Non-pigmented ciliary epithelial cell (primary cell): ENCODE data around the gene SNX10.

Experiments
- DNase-seq: peaks from one replicate; pipeline ENCODE4 v3.0.0-alpha.2; 2010; ENCODE audit warnings: low read depth

The SNX10 gene

GRCh38 chr7:26369593-26369992 lies 77.9 kb downstream of the SNX10 start:
- DNase-seq: no peak

- no peak for DNase-seq
These were observed 78.3 kb downstream of the SNX10 start for GRCh38 chr7:26370011-26370410.

GRCh38 chr7:26372249-26372648 lies 80.6 kb downstream of the SNX10 start:
- no peak for DNase-seq

- no peak for DNase-seq
These were observed 81.0 kb downstream of the SNX10 start for GRCh38 chr7:26372704-26373103.

GRCh38 chr7:26374647-26375373 lies 83.1 kb downstream of the SNX10 start:
- DNase-seq: no peak

GRCh38 chr7:26375726-26376174 lies 84.1 kb downstream of the SNX10 start:
- no peak for DNase-seq

- DNase-seq: no peak
These were observed 84.7 kb downstream of the SNX10 start for GRCh38 chr7:26376175-26376917.

- DNase-seq: no peak
These were observed 86.4 kb downstream of the SNX10 start for GRCh38 chr7:26378016-26378415.

- no peak for DNase-seq
These were observed 88.0 kb downstream of the SNX10 start for GRCh38 chr7:26379711-26380110.

- no peak for DNase-seq
These were observed 90.1 kb downstream of the SNX10 start for GRCh38 chr7:26381476-26382353.

- DNase-seq: no peak
These were observed 93.6 kb downstream of the SNX10 start for GRCh38 chr7:26385240-26385639.

- no peak for DNase-seq
These were observed 96.1 kb downstream of the SNX10 start for GRCh38 chr7:26387731-26388130.

- DNase-seq: no peak
These were observed 96.6 kb downstream of the SNX10 start for GRCh38 chr7:26388256-26388655.

- DNase-seq: no peak
These were observed 98.4 kb downstream of the SNX10 start for GRCh38 chr7:26390016-26390415.

GRCh38 chr7:26393818-26394217 lies 102.2 kb downstream of the SNX10 start:
- no peak for DNase-seq

GRCh38 chr7:26397332-26397731 lies 105.7 kb downstream of the SNX10 start:
- no peak for DNase-seq

GRCh38 chr7:26397796-26398426 lies 106.2 kb downstream of the SNX10 start:
- no peak for DNase-seq

- no peak for DNase-seq
These were observed 106.7 kb downstream of the SNX10 start for GRCh38 chr7:26398427-26398755.

GRCh38 chr7:26398756-26399509 lies 107.3 kb downstream of the SNX10 start:
- no peak for DNase-seq

- DNase-seq: no peak
These were observed 108.1 kb downstream of the SNX10 start for GRCh38 chr7:26399736-26400135.

- DNase-seq: no peak
These were observed 112.0 kb downstream of the SNX10 start for GRCh38 chr7:26403640-26404039.
